GM21447 (cell line): Measurements from ENCODE around the gene ORC5.
A peak's percentile ranks its signal among the peaks of the same experiment; 100 is the strongest.
"Not testable (repeated sequence)": the region's sequence is repeated elsewhere in the genome, so short reads cannot be mapped to it uniquely, and the experiment has no call there.

Experiments
- ATAC-seq: cut with Tn5 transposase; IDR thresholded peaks from one replicate; pipeline ENCODE4 v1.9.1; 2021; ENCODE audit not compliant: unreplicated experiment

The ORC5 gene

DNA sequence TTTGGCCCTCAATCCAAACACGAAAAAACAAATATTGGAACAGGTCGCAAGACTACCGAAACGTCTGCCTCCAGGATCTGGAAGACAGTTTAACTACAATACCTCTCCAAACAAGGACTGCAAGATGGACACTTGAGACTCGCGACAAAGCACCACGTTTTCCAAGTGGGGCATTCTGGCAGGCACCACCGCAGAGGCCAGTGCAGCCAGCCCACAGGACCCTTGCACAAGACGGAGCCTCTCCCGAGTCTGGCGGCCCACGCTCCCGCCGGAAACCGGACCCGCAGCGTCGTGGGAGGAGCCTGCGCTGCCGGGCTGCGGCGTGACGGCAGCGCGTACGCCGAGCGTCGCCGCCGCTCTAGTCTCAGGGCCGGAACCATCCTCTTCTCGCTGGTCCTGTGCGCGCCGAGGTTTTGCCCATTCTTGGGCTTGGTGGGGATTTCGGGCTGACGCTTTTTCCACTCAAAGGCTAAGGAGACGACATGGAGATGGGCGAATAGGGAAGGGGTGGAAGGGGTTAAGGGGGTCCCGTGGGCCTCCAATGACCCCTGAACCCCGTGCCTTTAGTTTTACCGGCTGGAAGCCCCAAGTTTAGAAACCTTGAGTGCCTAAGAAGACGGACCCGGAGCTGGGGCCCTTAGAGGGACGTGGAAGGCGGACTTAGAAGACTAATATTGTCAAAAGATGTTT lies at the start of gene ORC5:
Gene ORC5, minus strand, starts transcription at position 283 of the 690 bp plus-strand sequence. Its CDS starts 109 bp downstream, at position 174.
- peak; percentile 99 for ATAC-seq

DNA sequence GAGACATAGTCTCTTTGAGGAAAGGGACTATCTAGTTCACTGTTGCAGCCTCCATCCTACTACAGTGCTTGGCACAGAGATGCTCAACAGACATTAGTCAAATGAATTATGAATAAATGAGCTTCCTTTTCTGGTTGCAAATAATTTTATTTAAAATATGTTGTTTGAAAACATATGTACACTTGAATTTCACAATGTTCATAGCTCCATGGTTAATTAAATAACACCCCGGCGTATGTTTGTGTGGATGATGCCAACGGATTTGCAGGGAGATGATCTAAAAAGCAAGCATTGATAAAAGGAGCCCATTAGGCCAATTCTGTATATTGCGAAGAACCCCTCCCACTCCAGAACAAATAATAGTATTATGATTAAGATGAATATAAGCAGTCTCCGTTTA lies 47.8 kb upstream of the ORC5 start:
- ATAC-seq, result no peak

DNA sequence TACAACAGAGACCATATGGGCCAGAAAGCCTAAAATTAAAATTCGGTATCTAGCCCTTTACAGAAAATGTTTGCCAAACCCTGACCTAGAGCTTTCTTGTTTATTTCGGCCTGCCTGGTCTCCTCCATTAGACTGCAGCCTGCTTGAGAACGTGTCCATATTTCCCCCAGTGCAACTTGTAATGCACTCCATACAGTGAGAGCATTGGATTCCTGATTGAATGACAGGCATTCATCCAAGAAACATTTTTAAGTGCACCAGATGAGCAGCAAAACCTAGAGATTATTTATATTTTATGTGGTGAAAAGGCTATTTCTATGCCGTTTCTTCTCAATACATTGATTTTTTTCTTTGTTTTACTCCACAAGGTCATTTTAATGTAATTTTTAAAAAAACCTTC lies 47.4 kb upstream of the ORC5 start:
- ATAC-seq, result no peak

DNA sequence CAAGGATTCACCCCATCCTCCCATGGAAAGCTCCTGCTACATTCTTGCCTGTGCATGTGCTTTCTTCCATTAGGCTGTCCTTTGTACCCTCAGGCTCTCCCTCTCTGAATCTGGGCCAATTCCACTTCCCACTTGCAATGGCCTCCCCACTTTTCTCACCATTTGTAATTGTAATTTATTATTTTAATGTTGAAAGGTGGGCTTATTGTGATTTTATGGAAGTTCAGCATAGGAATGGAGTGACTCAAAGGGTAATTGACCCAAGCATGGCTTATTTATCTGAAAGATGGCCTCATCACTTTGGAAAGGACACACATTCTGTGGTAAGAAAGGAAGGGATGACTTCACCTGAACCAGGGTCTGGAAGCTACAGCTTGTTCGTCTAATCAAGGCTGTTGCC lies 46.9 kb upstream of the ORC5 start:
- ATAC-seq, result no peak

DNA sequence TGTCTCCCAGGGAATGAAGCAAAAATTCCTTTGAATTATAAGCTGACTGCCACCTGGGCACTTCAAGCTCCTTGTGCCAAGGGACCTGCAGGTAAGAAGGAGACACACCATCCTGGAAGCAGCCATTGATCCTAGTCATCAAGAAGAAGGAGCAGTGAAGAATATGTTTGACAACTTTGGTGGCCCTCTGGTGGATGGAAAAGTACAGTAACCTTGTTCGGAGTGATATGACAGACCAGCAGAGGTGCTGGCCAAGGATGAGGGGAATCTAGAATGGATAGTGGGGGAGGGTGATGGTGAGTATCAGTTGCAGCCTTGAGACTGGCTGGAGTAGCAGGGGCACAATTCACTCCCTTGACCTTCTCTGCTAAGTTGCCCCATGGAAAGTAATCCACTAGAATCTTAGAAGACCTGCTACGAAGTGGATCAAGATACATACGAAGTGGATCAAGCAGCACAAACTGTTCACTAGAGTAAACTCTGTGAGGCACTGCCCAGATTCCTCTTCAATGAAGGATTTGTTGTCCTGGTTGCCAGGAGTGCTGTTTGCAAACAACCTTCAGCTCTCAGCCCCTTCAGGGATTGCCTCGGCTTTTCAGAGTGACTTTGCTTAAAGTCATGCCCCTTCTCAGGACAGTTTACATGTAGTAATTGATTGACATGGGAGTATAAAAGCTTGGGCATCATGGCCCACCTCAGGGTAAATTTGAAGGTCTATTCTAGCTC lies 44.8 kb upstream of the ORC5 start:
- no peak for ATAC-seq

DNA sequence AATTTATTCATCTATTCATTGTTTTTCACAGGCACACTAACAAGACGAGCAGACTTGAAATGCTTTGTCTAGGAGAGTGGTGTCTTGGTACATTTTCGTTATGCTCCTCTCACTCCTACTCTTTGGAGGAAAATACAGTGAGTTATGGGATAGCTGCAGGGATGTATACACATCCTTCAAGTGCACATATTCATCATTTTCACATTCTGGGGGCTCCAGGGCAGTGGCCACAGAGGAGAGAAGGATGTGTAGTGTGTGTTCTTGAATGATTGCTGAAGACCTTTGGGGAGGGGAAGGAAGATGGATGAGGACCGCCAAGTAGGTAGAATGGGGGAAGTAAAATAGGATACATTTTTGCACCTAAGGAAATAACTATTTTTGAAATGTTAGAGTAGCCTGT lies 34.8 kb upstream of the ORC5 start:
- ATAC-seq, result no peak

DNA sequence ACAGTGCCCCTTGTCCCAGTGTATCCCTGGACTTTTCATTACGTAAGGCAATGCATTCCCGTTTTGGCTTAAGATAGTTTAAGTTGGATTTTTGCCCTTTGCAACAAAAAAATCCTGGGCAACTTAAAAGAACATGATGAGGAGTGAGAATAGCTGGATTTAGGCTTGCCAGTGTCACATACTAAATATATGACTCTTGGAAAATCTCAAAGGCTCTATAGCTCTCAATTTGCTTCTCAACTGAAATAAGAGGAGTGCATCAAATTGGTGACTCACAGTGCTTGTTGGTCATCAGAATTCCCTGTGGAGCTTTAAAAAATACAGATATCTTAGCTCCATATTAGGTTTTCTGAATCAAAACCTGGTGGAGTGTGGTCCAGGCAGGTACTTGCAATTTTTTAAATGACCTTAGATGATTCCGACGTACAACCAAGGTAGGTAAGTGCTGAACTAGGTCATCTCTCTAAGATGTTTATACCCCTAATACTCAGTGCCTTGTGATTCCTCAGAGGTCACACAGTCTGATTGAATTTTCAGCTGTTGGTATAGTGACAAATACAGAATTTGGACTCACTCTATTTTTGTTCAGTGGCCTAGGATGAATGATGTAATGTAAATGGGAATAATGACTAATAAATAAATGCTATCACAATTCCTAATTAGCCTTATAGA lies 33.9 kb upstream of the ORC5 start:
- ATAC-seq, result no peak

DNA sequence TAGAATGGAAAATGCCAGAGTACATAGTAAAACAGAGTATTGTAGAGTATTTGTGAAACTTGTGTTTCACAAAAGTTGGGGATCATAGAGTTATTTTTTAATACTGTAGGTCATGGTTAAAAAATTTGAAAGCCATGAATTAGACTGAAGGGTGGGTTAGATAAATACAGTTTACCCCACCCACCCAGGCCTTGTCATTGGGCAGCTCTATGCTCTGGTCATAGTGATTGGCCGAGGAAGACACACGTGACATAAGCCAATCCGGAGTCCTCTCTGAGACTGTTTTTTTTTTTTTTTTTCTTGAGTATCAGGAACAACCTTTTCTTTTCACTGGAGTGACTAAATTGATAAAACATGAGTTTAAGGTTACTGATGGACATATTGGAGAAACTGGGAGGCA lies 33.3 kb upstream of the ORC5 start:
- no peak for ATAC-seq

DNA sequence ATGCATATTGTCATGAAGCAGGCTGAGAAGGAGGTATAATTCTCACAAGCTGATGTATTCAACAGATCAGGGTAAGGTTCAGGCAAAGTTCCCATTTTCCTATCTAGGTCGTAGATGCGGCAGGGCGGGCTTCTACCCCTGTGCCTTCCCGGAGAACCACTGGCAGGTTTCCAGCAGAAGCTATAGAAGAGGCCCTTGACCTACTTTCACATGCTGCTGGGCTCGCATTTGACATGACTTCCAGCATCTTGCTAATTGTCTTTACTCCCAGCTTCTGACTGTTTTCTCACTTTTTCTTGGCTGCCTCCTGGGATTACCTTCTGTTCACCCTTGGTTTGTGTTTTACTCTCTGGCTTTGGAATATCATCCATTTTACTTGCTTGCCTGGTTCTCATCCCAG lies 32.6 kb upstream of the ORC5 start:
- no peak for ATAC-seq

DNA sequence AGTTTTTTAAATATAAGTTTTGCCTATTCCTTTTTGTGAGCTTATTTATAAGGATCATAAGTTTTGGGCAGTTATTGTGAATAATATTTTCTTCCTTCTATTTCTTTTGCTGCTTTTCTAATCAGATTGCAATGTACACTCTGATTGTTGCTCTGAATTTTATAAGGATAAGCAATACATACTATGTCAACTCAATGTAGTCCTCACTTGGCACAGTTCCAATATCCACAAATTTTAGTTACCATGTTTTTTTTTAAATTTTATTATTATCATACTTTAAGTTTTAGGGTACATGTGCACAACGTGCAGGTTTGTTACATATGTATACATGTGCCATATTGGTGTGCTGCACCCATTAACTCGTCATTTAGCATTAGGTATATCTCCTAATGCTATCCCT lies 27.2 kb upstream of the ORC5 start:
- not testable (repeated sequence) for ATAC-seq

DNA sequence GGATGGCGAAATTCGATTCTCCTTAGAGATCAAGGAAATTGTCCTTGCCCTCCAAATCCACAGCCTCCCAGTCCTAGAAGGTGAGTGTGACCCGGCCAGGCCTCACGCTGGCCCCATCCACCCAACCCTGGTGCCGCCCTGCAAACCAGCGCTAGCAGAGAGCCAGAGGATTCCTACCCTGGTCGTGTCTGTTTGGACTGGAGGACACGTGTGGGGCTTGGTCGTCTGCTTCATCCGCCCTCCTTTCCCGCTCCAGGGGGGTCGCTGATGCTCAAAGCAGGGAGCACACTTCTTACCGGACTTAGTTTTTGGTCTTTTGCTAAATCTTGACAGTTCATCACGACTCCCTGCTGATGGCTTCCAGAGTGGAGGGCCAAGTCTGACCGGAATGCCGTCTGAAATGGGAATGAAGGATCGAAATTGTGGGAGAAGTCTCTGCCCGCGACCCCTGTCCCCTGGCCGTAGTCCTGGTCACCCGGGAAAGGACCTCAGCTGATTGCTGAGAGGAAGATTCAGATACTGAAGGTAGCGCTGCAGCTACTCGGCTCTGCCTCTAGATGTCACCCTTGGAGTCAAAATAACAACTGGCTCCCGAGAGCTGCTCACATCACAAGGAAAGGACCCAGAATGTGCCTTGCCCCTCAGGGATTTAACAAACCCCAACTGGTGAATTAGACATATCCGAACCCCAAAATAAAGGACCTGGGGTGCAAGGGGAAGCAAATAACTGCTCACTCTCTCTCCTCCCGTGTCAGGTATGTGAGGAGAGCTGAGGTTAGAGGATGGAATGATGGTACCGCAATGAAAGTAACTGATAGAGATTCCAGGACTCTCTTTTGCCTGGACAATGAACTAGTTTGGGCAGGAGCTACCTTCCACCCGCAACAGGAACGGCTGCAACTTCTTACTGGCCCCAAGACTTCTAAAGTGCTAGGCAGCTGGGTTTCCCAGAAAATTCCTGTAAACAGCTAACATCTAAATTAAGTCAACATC lies 23.5 kb upstream of the ORC5 start:
- peak; percentile 88 for ATAC-seq

DNA sequence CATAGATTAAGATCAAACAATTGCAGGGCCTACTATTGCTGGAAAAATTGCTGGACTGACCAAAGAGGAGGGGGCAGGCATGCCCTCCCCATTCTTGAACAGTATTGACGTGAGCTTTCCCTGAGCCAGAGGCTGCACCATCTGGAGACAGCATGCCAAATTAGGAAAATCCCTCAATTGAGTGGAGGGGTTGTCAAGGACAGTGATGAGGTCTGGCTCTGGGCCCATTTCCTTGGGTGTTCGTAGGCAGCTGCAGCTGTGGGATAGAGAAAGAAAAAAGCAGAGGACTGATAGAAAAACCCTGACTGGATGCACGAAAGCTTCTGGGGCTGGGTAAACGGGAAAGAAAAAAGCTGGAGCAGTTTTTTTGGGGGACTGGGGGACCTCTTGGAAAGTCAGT lies 22.8 kb upstream of the ORC5 start:
- no peak for ATAC-seq

DNA sequence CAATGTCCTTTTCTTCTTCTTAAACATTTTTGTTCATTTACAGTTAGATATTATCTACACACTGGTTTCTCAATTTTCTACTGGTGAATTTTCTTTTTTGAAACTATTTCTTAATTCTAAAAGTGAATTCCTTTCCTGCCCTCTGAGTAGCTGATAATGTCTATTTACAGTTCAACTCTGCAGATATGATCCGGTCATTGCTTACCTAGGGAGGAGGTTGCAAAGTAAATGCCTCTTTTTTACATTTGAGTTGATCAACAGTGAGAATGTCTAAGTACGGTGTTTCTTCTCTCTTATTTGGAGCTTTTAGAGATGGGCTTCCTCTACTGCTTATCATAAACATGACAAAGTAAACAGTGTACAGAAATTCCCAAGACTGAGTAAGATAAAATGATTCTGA lies 20.6 kb upstream of the ORC5 start:
- no peak for ATAC-seq

DNA sequence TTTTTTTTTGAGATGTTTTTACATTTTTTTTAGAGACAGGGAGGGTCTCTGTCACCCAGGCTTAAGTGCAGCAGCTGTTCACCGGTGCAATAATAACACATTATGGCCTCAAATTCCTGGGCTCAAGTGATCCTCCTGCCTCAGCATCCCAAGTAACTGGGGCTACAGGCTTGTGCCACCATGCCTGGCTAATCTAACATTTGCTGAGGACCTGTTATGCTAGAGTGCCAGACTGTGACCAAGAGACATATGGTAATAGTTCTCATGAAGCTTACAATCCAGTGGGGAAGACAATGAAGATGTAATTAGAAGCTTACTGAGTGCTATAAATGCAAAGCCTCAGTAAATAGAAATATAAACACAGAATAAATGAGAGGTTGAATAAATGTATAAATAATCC lies 17.6 kb upstream of the ORC5 start:
- ATAC-seq, result no peak

DNA sequence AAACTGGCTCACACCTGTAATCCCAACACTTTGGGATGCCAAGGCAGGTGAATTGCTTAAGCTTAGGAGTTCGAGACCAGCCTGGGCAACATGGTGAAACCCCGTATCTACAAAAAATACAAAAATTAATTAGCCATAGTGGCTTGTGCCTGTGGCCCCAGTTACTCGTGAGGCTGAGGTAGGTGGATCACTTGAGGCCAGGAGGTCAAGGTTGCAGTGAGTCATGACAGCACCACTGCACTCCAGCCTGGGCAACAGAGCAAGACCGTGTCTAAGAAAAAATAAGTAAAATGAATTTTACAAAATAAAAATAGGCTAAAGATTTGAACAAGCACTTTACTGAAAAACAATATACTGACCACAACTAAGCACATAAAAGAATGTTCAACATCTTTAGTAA lies 9.8 kb upstream of the ORC5 start:
- no peak for ATAC-seq

DNA sequence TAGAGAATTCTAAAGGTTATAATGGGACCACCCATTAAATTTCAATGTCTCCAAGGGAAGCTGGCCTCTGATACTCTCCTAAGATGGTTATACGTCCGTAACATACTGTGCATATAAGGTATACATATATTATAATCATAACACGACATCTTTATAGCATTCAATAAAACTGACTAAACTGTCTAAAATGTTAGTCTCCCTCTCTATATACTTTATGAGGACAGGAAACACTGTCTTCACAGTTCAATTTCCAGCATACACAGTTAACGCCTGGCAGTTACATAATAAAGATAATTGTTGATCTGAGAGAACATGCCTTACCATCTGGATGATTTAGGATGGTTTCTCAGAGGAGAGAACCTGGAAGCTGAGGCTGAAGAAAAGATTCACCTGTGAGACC lies 1.2 kb upstream of the ORC5 start:
- no peak for ATAC-seq

DNA sequence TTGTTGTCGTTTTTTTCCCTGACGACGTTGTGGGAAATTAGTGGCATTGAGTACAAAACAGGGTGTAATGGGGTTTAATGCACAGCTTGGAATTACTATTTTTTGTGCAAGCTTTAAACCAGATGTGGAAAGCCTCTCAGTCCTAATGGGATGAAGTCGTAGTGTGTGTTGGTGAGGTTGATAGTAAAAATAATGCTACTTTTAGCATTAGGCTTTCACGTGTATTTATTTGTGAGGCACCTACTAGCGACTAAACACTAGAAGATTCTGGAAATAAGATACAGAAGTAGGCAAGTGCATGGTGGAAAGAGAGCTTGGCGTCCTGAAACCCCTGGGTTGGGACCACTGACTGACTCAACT lies 588 bp upstream of the ORC5 start:
- no peak for ATAC-seq

DNA sequence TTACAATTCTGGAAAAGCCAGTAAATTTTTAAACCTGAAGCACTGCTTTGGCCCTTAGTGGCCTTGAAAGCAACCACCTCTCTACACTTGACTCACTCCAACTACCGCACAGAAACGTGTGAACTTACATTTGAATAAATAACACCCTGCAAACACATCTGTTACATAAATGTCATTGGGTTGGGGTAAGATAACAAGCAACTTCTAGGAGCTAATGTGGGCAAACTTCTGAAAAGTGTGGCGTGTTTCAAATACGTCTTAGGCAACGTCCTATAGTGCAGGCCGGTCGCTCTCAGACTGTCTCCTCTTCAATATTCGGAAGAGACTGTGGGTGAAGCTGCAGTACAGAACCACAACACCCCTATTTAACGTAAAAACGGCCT lies 474 bp downstream of the ORC5 start:
- peak; percentile 44 for ATAC-seq

DNA sequence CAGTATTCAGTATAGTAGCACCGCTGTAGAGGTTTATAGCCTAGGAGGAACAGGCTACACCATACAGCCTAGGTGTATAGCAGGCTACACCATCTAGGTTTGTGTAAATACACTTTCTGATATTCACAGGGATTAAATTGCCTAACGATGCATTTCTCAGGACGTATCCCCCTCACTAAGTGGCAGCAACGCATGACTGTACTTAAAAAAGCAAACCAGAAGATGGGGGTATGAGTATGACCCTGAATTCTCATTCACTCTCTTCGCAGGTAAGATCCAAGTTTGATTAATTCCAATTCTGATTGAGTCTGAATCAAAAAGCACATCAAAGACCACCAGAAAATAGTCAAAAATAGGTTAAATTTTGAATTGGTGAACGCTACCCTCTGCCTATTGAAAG lies 972 bp downstream of the ORC5 start:
- no peak for ATAC-seq

DNA sequence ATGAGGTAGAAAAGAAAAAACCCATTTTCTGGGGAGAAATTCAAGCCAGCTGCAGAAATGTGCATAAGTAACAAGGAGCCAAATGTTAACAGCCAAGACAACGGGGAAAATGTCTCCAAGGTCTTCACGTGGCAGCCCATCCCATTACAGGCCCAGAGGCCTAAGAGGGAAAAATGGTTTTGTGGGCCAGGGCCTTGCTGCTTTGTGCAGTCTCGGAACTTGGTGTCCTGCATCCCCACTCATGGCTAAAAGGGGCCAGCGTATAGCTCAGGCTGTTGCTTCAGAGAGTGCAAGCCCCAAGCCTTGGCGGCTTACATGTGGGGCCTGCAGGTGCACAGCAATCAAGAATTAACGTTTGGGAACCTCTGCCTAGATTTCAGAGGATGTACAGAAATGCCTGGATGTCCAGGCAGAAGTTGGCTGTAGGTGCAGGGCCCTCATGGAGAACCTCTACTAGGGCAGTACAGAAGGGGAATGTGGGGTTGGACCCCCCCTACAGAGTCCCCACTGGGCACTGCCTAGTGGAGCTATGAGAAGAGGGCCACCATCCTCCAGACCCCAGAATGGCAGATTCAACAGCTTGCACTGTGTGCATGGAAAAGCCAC lies 9.0 kb downstream of the ORC5 start:
- no peak for ATAC-seq

DNA sequence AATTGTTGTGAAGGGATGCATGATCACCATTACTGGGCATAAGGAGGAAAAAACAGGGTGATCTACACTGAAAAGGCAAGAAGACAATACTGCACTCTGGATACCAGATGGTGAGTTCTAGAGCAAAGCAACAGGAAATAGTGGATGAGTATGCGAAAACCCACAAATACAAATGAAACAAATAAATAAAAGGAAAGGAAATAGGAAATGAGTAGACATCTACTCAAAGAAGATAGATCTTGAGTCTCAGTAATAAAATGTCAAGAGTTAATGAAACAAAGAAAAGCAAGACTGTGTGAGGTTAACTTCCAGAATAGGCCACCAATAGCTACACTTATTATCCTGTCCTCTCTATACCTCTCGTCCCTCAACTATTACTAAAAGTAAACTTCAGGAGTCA lies 11.7 kb downstream of the ORC5 start:
- no peak for ATAC-seq
